Activated CD8-positive, alpha-beta memory T cell treated with anti-CD3 and anti-CD28 coated beads, Interleukin-2, amount 50 U/mL, for 1 hour (primary cell): ENCODE results near the gene LTBP1.

Experiments
- DNase-seq: peaks from one replicate; pipeline ENCODE4 v3.0.0-alpha.2; 2020; ENCODE audit errors: extremely low read depth

Gene LTBP1

GRCh38 chr2:33008716-33009115 is 62.0 kb downstream of the LTBP1 start:
- DNase-seq, result no peak

GRCh38 chr2:33009249-33009648 is 62.5 kb downstream of the LTBP1 start:
- DNase-seq, result no peak

- no peak for DNase-seq
These were observed 64.6 kb downstream of the LTBP1 start for GRCh38 chr2:33011373-33011772.

GRCh38 chr2:33011941-33012340 is 65.2 kb downstream of the LTBP1 start:
- DNase-seq, result no peak

GRCh38 chr2:33013684-33014110 is 66.9 kb downstream of the LTBP1 start:
- no peak for DNase-seq

DNA sequence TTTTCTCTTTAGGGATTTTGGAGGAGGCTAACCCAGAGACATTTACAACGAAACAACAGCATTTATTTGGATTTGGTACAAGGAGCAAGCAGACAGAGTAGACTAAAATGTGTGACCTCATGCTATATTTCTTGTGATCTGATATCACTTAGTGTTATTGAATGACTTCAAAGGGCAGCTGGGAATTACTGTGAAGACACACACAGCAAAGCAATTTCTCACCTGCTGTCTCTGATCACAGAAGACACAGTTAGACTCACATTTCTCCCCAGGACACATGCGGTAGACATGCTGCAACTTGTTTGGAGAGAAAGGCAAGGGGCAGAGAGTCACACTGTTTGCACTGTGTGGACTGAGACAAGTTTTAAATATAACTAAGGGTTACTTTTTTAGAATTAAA is 67.5 kb downstream of the LTBP1 start:
- no peak for DNase-seq

DNA sequence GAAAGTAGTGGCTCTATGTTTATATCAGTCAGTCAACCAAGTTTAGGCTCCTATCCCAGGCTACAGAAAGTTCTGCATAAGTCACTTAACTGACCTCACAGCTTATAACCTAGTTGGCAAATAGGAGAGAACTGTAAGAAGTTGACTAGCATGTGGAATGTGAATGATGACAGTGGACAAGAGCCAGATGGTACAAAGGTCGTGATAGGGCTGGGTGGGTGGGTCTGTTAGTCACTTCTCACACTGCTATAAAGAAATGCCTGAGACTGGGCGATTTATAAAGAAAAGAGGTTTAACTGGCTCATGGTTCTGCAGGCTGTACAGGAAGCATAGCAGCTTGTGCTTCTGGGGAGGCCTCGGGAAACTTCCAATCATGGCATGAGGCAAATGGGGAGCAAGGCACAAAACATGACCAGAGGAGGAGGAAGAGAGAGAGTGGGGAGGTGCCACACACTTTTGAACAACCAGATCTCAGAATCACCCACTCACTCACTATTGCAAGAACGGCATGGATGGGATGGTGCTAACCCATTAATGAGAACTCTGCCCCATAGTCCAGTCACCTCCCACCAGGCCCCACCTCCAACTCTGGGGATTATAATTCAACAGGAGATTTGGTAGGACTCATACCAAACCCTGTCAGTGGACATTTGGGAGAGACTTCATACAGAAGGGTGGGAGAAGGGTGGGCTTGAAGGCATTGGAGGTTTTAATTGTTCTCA is 68.8 kb downstream of the LTBP1 start:
- no peak for DNase-seq

DNA sequence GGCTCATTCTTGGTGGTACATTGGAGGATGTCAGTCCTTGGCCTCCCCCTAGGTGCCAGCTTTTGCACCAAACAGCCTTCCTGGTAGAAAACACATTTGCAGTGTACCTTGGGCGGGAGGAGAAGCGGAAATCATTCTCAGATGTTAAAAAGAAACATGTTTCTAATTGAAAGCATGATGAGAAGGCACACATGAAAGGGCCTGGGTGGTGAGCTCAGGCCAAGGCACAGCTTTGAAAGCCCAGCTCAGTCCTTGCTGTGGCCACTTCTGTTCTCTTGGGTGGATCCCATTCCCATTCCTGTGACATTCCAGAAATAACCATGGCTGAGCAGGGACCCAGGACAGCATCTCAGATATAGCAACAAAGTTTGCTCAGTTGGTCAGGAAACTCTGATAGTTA is 71.5 kb downstream of the LTBP1 start:
- no peak for DNase-seq

- no peak for DNase-seq
These were observed 73.0 kb downstream of the LTBP1 start for GRCh38 chr2:33019796-33020195.

DNA sequence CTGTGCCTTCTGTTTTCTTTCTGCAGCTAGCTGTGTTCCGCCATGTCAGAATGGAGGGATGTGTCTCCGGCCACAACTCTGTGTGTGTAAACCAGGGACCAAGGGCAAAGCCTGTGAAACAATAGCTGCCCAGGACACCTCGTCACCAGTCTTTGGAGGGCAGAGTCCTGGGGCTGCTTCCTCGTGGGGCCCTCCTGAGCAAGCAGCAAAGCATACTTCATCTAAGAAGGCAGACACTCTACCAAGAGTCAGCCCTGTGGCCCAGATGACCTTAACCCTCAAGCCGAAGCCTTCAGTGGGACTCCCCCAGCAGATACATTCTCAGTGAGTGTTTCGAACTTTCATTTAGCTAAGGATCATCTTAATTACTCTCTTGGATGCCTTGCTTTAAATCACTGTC is 74.1 kb downstream of the LTBP1 start:
- no peak for DNase-seq

DNA sequence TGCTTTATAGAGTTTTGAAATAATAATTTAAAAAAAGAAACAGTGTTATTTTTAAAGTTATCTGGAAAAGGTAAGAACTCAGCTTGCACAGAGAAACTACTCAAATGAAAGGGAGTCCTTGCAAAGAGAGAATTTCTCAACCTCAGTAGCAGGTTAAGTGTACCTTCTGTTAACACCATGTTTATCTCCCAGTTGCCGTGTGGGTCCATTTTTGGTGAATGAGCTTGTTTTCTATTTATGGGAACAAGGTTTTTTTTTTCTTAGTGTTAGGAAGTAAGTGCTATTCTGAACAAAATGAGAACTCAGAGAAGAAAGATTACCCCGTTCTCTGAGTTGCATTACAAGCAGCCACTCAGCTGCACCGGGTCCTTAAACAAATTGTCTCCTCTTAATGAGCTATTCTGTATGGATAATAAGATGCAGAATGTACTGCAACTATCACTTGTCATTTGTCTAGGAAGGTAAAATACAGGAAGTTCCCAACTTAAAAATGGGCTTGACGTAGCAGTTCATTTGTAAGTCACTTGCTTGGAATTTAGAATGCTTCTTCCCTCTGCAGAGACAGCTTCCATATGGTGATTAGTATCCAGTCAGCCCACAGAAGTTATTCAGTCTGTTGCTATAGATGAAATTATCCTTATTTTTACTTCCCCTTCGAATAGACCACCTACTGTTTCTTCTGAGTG is 74.9 kb downstream of the LTBP1 start:
- DNase-seq, result no peak

DNA sequence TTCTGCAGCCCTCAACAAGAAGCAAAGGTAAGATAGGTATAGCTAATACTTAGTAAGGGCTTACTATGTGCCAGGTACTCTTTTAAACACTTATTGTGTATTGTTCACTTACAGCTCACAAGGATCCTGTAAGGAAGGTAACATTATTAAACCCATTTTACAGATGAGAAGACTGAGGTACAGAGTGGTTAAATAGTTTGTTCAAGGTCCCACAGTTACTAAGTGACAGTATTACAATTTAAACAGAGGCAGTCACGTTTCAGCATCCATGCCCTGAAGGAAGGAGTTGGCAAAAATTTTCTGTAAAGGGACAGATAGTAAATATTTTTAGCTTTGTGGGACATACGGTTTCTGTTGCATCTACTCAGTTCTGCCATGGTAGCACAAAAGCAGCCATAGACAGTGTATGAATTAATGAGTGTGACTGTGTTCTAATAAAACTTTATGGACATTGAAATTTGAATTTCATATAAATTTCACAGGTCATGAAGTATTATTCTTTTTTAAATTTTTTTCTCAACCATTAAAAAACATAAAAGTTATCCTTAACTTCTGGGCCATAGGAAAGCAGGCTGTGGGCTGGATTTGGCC is 75.7 kb downstream of the LTBP1 start:
- DNase-seq, result no peak

DNA sequence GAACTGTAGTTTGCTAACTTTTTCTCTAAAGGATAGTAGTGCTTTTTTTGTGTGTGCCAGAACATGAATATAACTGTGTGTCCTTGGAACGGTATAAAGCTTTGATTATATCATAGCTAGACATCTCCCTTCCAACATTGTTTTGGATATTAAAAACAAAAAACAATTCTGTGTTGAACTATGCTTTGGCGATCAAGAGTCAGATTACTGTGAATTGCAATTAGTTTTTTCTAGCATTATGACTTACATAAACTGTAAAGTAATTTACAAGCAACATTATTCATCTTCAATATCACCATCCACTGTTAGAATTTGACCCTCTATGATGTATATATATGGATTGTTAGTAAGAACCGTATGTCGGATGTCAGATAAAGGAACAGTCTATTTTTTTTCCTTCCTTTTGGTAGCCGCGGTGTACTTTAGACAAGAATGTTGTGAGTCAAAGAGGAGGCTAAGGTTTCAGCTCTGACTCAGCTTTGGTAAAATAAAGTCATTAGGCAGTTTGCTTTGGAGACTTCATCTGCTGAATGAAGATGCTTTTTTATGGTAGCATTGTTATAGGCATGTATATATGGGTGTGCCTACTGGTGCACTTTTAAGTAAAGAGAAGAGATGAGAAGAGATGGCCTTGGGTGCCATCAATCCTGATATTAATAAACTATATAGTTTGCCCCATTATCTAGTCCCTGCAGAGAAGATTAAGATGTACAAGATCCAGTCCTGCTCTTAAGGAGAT is 76.4 kb downstream of the LTBP1 start:
- DNase-seq, result no peak

GRCh38 chr2:33023728-33024500 is 77.2 kb downstream of the LTBP1 start:
- no peak for DNase-seq

- no peak for DNase-seq
These were observed 78.0 kb downstream of the LTBP1 start for GRCh38 chr2:33024758-33025157.

GRCh38 chr2:33029459-33029858 is 82.7 kb downstream of the LTBP1 start:
- no peak for DNase-seq

DNA sequence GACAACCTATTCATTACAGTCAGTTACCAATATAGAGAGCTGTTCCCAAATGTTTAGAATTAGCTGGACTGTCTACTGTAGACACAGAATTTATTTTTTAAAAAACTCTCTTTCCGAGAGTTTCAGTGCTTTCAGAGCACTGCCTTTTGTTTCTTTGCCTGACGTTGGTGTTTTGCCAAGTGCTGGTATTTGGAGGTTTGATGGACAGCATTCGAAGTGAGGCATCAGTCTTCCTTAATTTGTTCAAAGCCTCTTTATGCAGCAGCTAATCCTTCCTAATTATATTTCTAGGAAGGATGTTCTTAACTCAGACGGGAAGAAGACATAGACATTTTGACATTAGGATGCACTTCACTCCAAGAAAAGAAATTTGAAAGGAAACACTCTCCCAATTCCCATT is 83.2 kb downstream of the LTBP1 start:
- no peak for DNase-seq

DNA sequence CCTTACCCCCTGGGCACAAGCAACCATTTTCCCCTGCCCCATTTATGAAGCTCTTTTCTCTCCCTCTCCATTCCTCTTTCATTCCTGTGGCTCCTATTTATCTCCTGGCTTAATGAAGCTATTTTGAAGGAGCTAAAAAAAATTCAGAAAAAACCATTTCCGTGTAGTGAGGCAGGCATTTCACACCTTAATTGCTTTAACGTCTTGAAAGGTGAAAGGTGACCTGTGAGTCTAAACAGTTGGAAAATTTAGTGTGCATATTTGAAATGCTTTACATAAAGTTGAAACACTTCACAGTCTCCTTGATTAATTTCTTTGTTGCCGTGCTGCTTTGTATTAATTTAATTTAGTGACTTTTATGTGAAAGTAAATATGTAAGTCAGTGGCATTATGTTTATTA is 83.6 kb downstream of the LTBP1 start:
- DNase-seq, result no peak

DNA sequence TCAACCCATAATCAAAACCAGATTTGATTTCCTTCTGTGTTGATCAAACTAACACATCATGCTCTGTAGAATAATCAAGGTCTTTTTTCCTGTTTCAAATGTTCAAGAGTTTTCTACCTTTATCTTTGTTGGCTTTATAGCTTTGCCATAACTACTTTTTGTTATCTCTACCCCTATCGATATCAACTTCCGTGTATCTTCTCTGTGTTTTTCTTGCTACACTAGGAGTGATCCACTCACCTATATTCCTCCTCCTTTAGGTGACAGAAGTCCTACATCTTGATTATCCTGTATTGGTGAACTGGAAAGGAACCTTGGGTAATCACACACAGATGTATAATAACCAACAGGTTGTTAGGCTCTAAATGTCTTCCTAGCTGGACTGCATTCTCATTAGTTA is 85.5 kb downstream of the LTBP1 start:
- DNase-seq, result no peak

DNA sequence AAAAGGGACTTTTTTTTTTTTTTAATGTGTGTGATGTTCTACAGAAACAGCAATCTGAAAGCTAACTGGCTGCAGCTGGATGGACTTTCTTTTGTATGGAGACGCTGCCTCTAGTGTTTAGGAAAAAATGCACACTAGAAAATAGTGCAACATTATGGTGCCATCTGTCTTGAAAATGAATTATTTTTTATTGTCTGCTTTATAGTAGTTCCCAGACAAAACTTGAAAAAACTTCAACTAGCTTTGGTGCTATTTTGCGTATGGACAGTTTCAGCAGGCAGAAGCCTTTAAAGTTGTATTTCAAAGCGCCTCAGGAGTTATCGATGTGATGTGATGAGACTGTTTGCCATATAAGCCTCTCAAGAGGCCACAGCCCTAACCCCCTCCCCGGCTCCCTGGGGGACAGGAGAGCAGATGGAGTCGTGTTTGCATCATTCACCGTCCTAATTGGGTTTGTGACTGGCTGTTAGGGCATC is 86.9 kb downstream of the LTBP1 start:
- DNase-seq, result no peak

DNA sequence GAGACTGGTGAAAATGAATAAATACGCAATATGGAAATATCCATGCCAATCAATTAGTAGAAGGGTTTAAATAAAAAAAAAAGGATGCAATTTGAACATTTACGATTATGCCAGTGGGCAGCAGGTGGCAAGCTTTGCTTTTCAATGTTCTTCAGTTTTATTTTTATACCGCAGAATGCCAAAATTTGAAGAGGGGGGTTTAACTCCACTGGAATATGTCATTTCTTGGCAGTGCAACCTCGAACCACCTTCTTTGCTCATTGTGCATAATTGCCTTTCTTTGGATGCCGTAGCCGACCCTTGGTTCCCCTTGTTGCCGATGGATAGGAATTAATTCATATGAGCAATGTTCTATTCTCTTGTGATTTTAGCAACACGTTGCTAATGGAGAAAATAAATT is 88.0 kb downstream of the LTBP1 start:
- DNase-seq, result no peak

GRCh38 chr2:33038230-33038629 is 91.5 kb downstream of the LTBP1 start:
- no peak for DNase-seq
